Stimulated activated CD8-positive, alpha-beta memory T cell treated with anti-CD3 and anti-CD28 coated beads, Interleukin-7, amount 100 ng/mL, for 24 hours (primary cell): Measurements from ENCODE around the gene DYNC1I1.

ENCODE experiments used
- DNase-seq: peaks from one replicate; pipeline ENCODE4 v3.0.0-alpha.2; 2020; ENCODE audit warnings: low read depth

DYNC1I1 gene

GRCh38 chr7:96026010-96026409 lies 253.7 kb downstream of the DYNC1I1 start:
- no peak for DNase-seq

- DNase-seq: no peak
These were observed 254.3 kb downstream of the DYNC1I1 start for GRCh38 chr7:96026611-96027010.

GRCh38 chr7:96028729-96029128 lies 256.4 kb downstream of the DYNC1I1 start:
- no peak for DNase-seq

DNA sequence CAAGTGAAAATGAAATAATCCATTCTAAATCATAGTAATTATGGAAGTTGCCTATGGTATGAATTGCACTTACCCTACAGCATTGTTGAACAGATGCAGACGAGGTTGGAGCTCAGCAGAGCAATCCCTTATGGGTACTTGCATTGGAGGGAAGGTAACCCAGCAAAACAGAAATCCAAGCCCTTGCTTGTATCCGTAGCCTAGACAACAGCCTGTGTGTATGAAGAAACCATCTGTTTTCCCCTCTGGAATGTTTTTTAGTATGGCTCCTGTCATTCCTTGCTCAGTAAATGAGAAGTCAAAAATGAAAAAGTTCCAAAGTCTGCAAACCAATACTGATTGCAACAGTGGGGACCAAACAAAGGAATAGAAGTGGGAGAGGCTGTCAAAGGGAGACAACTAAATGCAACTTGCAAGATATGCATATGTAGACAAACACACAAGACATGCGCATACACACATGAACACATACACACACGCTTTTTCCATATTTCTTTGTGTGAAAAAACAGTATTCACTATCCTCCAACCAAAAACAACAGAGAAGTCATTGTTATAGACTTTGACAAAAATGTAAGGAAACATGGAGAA lies 260.8 kb downstream of the DYNC1I1 start:
- no peak for DNase-seq

GRCh38 chr7:96034940-96035727 lies 262.8 kb downstream of the DYNC1I1 start:
- no peak for DNase-seq

DNA sequence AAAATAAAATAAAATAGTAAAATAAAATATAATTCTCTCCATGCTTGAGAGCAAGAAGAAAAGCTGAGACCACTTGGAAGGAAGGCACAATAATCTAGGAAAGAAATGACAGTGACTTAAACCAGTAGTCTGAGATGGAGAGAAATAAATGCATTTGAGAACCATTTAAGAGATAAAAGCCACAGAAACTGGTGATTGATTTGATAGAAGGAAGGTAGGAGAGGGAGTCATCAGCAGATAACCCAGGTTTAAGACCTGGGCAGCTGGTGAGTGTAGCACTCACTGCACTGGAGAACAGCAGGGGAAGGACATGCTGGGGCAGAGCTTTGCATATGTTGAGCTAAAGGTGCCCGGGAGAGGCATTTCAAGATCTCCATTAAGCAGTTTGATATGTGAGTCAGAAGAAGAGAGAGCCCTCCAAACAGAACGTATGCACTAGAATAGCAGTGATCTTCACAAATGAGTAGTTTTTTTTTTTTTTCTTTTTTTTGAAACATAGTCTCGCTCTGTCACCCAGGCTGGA lies 268.0 kb downstream of the DYNC1I1 start:
- DNase-seq: no peak

DNA sequence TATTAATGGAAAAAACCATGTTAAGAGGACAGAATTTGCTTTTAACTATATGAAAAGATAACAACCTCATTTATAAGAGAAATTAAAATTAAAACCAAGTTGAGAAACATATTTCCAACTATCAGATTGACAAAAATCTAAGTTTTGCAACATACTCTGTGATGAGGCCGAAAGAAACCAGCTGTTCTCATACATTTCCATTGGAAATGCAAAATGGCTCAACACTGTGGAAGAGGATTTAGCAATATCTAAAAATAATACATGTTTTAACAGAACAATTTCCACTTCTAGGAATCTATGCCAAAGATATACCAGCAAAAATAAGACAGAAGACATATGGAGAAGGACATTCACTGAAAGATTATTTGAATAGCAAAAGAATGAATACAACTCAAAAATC lies 268.8 kb downstream of the DYNC1I1 start:
- DNase-seq: no peak

- no peak for DNase-seq
These were observed 272.8 kb downstream of the DYNC1I1 start for GRCh38 chr7:96045181-96045580.

- no peak for DNase-seq
These were observed 273.6 kb downstream of the DYNC1I1 start for GRCh38 chr7:96045919-96046318.

DNA sequence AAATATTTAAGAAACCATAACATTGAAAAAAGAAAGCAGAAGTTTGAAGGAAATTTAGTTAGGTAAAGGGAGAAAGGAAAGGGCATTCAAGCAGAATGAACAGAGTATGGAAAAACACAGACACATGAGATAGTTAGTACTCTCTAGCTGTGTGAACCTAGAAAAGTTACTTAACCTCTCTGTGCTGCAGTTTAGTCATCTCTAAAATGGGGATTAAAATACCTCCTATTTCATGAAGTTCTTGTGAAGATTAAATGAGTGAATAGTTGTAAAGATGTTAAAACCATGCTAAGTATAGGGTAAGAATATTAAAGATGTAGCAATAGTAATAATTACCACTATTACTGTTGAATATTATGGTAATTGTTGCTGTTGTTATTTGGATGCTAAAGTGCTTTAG lies 279.9 kb downstream of the DYNC1I1 start:
- no peak for DNase-seq

- DNase-seq: no peak
These were observed 280.6 kb downstream of the DYNC1I1 start for GRCh38 chr7:96052860-96053470.

- DNase-seq: no peak
These were observed 283.4 kb downstream of the DYNC1I1 start for GRCh38 chr7:96055717-96056116.

- DNase-seq: no peak
These were observed 286.7 kb downstream of the DYNC1I1 start for GRCh38 chr7:96059075-96059474.

GRCh38 chr7:96061009-96061408 lies 288.7 kb downstream of the DYNC1I1 start:
- DNase-seq: no peak

DNA sequence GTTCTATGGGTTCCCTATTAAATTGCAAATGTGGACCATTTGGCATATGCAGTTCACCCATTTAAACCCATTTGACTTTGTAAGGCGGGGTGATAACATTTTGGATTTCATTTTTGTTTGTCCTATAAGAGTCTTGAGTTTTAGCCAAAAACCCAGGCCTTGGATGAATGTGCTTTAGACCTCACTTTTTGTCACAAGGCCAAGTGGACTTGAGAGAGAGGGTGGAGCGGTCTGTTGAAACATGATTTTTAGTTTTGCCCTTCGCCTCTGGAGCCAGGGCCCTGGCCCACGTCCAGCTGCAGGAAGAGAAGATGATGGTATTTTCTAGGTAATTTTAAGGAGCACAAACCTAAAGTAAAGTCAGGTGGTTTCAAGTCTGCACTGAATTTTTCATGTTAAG lies 289.5 kb downstream of the DYNC1I1 start:
- no peak for DNase-seq

DNA sequence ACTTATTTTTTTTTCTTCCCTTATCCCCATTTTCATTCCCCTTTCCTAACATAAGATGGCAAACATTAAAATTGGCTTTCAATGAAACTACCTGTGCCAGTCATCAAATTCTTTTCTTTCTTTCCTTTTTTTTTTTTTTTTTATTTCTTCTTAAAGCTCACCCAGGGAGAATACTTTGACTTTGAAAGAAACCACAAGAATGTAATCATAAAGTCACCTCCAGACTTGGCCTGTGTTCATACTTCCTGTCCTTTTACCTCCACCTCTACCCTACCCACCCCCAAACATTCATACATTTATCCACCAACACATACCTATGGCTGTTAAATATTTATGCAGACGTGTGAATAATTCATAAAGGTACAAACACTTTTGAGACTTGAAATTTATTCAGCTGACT lies 295.0 kb downstream of the DYNC1I1 start:
- no peak for DNase-seq

GRCh38 chr7:96069401-96069800 lies 297.0 kb downstream of the DYNC1I1 start:
- no peak for DNase-seq

DNA sequence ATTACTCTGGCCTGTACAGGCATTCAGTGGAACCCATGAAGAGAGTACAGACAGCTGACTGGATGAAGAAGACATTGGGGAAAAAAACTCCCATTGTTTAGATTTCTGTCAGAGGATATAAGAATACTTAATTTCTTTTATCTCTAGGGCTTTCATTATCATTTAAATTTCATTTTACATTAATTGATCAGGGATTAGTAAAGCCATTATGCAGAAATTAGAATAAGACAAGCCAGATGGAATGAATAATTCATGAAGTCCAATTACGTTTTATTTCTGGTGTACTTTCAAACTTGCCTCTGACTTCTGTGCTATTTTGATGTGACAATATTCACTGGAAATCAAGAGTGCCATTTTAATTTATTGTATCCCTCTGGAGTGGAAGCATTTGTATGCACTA lies 302.5 kb downstream of the DYNC1I1 start:
- DNase-seq: no peak

- DNase-seq: no peak
These were observed 303.4 kb downstream of the DYNC1I1 start for GRCh38 chr7:96075510-96076349.

GRCh38 chr7:96076350-96076707 lies 304.0 kb downstream of the DYNC1I1 start:
- no peak for DNase-seq

GRCh38 chr7:96080027-96080426 lies 307.7 kb downstream of the DYNC1I1 start:
- DNase-seq: no peak

- DNase-seq: no peak
These were observed 312.7 kb downstream of the DYNC1I1 start for GRCh38 chr7:96084881-96085553.
